ENCODE data around the gene SEPTIN5. TPM values are rescaled to one million over a fixed set of nuclear protein-coding genes. Genes with fewer than 3 reads are reported as not detected.

The SEPTIN5 gene
- total RNA-seq, 1 experiment from 2014 or later, result 22.4 TPM

- no peaks in the 10 kb centered on the region for H3K9me3 Mint-ChIP-seq
- H3K36me3 Mint-ChIP-seq, result no peaks in the 10 kb centered on the region
- no peak overlapping the region for H3K27ac Mint-ChIP-seq
- ATAC-seq (no peak), DNase-seq (ENCODE audit: low spot score) (no peak)
- no peaks in the 10 kb centered on the region for H3K27me3 Mint-ChIP-seq (ENCODE audit: low read depth)
- 0 out of 2 replicates have a peak, but pooled peaks cover 2% of the 10 kb centered on the region for H3K4me1 Mint-ChIP-seq
- ChIA-PET POLR2A (no interaction called here), CTCF (interaction anchor here (1.3 to 4.4 kb wide), 2 partner anchors 13 to 64 kb away, joined by 4 to 42 read pairs; no protein-coding TSS in a partner anchor)
- TF ChIP-seq RELA (CRISPR knock-in tag; IDR thresholded peaks at IDR 0.05; ENCODE audit: borderline replicate concordance) (no peak), ATF6 (CRISPR knock-in tag; IDR thresholded peaks at IDR 0.05) (no peak), IRF1 (CRISPR knock-in tag; IDR thresholded peaks at IDR 0.05) (no peak), OVOL2 (CRISPR knock-in tag; IDR thresholded peaks at IDR 0.05; ENCODE audit: borderline replicate concordance) (no peak), AR (CRISPR knock-in tag; IDR thresholded peaks at IDR 0.05) (no peak), NFATC4 (CRISPR knock-in tag; IDR thresholded peaks at IDR 0.05) (no peak), ZNF263 (CRISPR knock-in tag; IDR thresholded peaks at IDR 0.05; ENCODE audit: low read depth) (no peak), ZSCAN18 (CRISPR knock-in tag; IDR thresholded peaks at IDR 0.05) (no peak), SOX15 (CRISPR knock-in tag; IDR thresholded peaks at IDR 0.05) (no peak)
- TF ChIP-seq, protein P1, sequence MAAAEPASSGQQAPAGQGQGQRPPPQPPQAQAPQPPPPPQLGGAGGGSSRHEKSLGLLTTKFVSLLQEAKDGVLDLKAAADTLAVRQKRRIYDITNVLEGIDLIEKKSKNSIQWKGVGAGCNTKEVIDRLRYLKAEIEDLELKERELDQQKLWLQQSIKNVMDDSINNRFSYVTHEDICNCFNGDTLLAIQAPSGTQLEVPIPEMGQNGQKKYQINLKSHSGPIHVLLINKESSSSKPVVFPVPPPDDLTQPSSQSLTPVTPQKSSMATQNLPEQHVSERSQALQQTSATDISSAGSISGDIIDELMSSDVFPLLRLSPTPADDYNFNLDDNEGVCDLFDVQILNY (CRISPR knock-in tag; IDR thresholded peaks at IDR 0.05), result no peak
- TF ChIP-seq, protein P2, sequence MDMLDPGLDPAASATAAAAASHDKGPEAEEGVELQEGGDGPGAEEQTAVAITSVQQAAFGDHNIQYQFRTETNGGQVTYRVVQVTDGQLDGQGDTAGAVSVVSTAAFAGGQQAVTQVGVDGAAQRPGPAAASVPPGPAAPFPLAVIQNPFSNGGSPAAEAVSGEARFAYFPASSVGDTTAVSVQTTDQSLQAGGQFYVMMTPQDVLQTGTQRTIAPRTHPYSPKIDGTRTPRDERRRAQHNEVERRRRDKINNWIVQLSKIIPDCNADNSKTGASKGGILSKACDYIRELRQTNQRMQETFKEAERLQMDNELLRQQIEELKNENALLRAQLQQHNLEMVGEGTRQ (CRISPR knock-in tag; IDR thresholded peaks at IDR 0.05), result no peak
- TF ChIP-seq, protein P3, sequence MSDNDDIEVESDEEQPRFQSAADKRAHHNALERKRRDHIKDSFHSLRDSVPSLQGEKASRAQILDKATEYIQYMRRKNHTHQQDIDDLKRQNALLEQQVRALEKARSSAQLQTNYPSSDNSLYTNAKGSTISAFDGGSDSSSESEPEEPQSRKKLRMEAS (CRISPR knock-in tag; IDR thresholded peaks at IDR 0.05), result no peak
- TF ChIP-seq, protein P4, sequence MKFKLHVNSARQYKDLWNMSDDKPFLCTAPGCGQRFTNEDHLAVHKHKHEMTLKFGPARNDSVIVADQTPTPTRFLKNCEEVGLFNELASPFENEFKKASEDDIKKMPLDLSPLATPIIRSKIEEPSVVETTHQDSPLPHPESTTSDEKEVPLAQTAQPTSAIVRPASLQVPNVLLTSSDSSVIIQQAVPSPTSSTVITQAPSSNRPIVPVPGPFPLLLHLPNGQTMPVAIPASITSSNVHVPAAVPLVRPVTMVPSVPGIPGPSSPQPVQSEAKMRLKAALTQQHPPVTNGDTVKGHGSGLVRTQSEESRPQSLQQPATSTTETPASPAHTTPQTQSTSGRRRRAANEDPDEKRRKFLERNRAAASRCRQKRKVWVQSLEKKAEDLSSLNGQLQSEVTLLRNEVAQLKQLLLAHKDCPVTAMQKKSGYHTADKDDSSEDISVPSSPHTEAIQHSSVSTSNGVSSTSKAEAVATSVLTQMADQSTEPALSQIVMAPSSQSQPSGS (CRISPR knock-in tag; IDR thresholded peaks at IDR 0.05; ENCODE audit: borderline replicate concordance, low read depth), result no peak
- TF ChIP-seq, protein P5, sequence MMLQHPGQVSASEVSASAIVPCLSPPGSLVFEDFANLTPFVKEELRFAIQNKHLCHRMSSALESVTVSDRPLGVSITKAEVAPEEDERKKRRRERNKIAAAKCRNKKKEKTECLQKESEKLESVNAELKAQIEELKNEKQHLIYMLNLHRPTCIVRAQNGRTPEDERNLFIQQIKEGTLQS (CRISPR knock-in tag; conservative IDR thresholded peaks at IDR 0.05), result no peak
- H3K4me3 Mint-ChIP-seq, result no peak overlapping the region
Observed at GRCh38 chr22:19743651-19744050, 29.3 kb downstream of the SEPTIN5 start.

Data from WTC11 (cell line).